D721Med (cell line): Measurements from ENCODE around the gene KRTAP10-12.
"Not testable (repeated sequence)": the region's sequence is repeated elsewhere in the genome, so short reads cannot be mapped to it uniquely, and the experiment has no call there.

Source experiments
- DNase-seq: peaks from one replicate; pipeline ENCODE4 v3.0.0; 2011; ENCODE audit warnings: low spot score; ENCODE audit not compliant: insufficient read length
- FAIRE-seq: peaks from 2 replicates; lab custom pipeline; 2011; peaks lifted over from hg19 to GRCh38; lab: Jason Lieb, UNC
- CTCF ChIP-seq: IDR thresholded peaks from 2 replicates; pipeline ENCODE4 v1.5.1; 2012; ENCODE audit warnings: mild to moderate bottlenecking, control low read depth; ENCODE audit not compliant: insufficient read depth; ENCODE audit errors: missing control alignments

Gene KRTAP10-12

GRCh38 chr21:44681152-44681551 lies 15.8 kb upstream of the KRTAP10-12 start:
- TF ChIP-seq CTCF = no peak
- FAIRE-seq (no peak), DNase-seq (no peak)

- no peak for FAIRE-seq
- no peak for TF ChIP-seq CTCF
- no peak for DNase-seq
These were observed 15.0 kb upstream of the KRTAP10-12 start, which contains the start of gene KRTAP12-1 for GRCh38 chr21:44681861-44682579. Gene KRTAP12-1 (minus strand): TSS chr21:44682163. CDS start chr21:44682123, 40 bp downstream.

- TF ChIP-seq CTCF = no peak
- FAIRE-seq (no peak), DNase-seq (no peak)
These were observed 14.3 kb upstream of the KRTAP10-12 start for GRCh38 chr21:44682580-44683151.

- DNase-seq (no peak), FAIRE-seq (no peak)
- TF ChIP-seq CTCF = no peak
These were observed 12.9 kb upstream of the KRTAP10-12 start for GRCh38 chr21:44684077-44684476.

GRCh38 chr21:44684483-44684882 lies 12.5 kb upstream of the KRTAP10-12 start:
- FAIRE-seq (no peak), DNase-seq (no peak)
- no peak for TF ChIP-seq CTCF

- FAIRE-seq, DNase-seq: not testable (repeated sequence)
These were observed 11.9 kb upstream of the KRTAP10-12 start for GRCh38 chr21:44685050-44685449.

GRCh38 chr21:44686000-44686781 lies 10.8 kb upstream of the KRTAP10-12 start:
- no peak for TF ChIP-seq CTCF
- FAIRE-seq (no peak), DNase-seq (no peak)
